ENCODE measurements around the gene CRYZL1.
A peak's percentile ranks its signal among the peaks of the same experiment; 100 is the strongest.

The CRYZL1 gene

DNA sequence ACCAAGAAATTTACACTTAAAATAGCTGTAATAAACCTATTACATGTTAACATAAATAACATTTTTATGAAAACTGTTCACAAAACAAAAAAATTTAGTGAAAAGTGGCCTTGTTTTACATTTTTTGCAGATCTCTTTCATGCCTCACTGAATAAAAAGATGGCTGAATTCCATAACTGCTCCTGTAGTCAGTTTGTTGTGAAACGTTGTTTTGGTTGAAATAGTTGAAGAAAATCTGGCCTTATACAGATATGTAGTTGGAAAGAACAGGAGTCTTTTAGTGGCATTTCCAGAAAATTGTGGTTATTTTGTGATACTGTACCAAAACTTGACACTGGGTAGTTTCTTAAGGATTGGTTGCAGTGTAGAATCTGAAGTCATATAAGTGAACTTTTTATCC is 18.9 kb upstream of the CRYZL1 start:
- H3K4me3 ChIP-seq (ENCODE audit: low read length), result no peak overlapping the region
- peaks cover 12% of the 10 kb centered on the region for H3K4me1 ChIP-seq (ENCODE audit: control insufficient read depth, insufficient read depth, low read length)
- H3K4me2 ChIP-seq (ENCODE audit: low read length), result no peak overlapping the region
- no peak overlapping the region for H3K9ac ChIP-seq (ENCODE audit: low read depth, low read length)
- H3K9me3 ChIP-seq (replicated peaks; ENCODE audit: low read length), result peaks cover 7% of the 10 kb centered on the region
- no peaks in the 10 kb centered on the region for H3K36me3 ChIP-seq (ENCODE audit: insufficient read depth, low read length)
- no peaks in the 10 kb centered on the region for H3K27me3 ChIP-seq (ENCODE audit: control insufficient read depth, insufficient read depth, low read length)

DNA sequence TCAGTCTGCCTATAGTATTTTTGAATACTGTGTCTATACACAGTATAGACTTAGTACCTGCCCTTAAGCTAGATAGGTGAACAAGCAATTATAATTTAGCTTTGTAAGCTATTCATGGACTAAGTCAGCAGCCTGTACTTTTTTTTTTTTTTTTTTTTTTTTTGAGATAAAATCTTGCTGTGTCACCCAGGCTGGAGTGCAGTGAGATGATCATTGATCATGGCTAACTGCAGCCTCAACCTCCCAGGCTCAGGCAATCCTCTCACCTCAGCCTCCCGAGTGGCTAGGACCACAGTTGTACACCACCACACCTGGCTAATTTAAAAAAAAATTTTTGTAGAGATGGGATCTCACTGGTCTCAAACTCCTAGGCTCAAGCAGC is 18.0 kb upstream of the CRYZL1 start:
- peaks cover 7% of the 10 kb centered on the region for H3K9me3 ChIP-seq (replicated peaks; ENCODE audit: low read length)
- no peaks in the 10 kb centered on the region for H3K36me3 ChIP-seq (ENCODE audit: insufficient read depth, low read length)
- no peaks in the 10 kb centered on the region for H3K27me3 ChIP-seq (ENCODE audit: control insufficient read depth, insufficient read depth, low read length)
- H3K4me3 ChIP-seq (ENCODE audit: low read length), result no peak overlapping the region
- no peak overlapping the region for H3K9ac ChIP-seq (ENCODE audit: low read depth, low read length)
- no peak overlapping the region for H3K4me2 ChIP-seq (ENCODE audit: low read length)
- peaks cover 20% of the 10 kb centered on the region for H3K4me1 ChIP-seq (ENCODE audit: control insufficient read depth, insufficient read depth, low read length)

DNA sequence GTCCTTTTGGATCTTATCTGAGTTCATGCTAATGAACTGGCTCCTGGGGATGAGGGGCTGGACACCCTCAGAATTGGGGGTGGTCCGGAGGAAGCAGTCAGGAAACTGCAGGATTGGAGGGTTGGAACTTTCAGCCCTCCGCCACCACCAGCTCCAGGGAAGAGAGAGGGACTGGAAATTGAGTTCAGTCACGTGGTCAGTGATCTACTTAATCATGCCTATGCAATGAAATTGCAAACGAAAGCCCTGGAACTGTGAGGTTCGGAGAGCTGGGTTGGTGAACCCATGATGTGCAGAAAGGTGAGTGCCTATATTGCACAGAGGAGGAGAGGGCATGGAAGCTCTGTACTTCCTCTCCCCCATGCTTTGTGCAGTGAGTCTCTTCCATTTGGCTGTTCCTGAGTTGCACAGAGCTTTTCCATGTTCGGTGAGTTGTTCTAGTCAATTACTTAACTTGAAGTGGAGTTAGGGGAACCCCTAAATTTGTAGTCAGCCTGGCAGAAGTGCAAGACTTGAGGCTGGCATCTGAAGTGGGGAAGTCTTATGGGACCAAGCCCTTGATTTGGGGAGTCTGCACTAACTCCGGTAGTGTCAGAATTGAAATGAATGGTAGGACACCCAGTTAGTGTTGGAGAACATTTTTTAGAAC is 17.5 kb upstream of the CRYZL1 start:
- Histone ChIP-seq H3K4me2 (ENCODE audit: low read length) (no peak overlapping the region), H3K4me1 (ENCODE audit: control insufficient read depth, insufficient read depth, low read length) (peaks cover 21% of the 10 kb centered on the region)

DNA sequence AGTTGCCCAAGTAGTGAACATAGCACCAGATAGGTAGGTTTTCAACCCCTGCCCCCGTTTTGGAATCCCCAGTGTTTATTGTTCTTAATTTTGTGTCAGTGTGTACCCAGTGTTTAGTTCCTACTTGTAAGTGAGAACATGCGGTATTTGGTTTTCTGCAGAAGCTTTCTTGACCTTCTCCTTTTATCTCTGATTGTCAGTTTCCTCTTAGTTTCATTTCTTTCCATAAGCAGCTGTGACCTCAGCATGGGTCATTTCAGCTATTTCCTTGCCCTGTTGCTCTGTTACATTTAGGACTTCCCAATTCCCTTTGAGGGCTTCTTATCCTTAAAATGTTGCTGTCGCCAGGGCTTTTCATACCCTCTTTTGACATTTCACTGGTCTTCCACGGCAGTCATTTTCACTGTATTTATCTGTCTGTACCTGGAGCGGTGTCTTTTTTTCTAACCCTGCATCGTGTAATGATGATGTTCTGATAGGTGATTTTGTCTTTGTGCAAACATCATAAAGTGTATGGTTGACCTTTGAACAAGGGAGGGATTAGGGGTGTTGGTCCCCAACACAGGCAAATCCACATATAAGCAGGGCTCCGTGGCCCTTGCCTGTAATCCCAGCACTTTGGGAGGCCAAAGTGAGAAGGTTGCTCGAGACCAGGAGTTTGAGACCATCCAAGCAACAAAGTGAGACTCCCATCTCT is 15.7 kb upstream of the CRYZL1 start:
- H3K4me1 ChIP-seq (ENCODE audit: control insufficient read depth, insufficient read depth, low read length), result peaks cover 21% of the 10 kb centered on the region
- no peak overlapping the region for H3K9ac ChIP-seq (ENCODE audit: low read depth, low read length)
- peaks cover 6% of the 10 kb centered on the region for H3K36me3 ChIP-seq (ENCODE audit: insufficient read depth, low read length)
- H3K4me3 ChIP-seq (ENCODE audit: low read length), result no peak overlapping the region
- no peaks in the 10 kb centered on the region for H3K27me3 ChIP-seq (ENCODE audit: control insufficient read depth, insufficient read depth, low read length)
- peaks cover 7% of the 10 kb centered on the region for H3K9me3 ChIP-seq (replicated peaks; ENCODE audit: low read length)
- H3K4me2 ChIP-seq (ENCODE audit: low read length), result no peak overlapping the region

More for the DNA sequence above, 17.5 kb upstream of the CRYZL1 start:
- Histone ChIP-seq H3K9ac (ENCODE audit: low read depth, low read length) (no peak overlapping the region), H3K36me3 (ENCODE audit: insufficient read depth, low read length) (peaks cover 5% of the 10 kb centered on the region), H3K27me3 (ENCODE audit: control insufficient read depth, insufficient read depth, low read length) (no peaks in the 10 kb centered on the region), H3K4me3 (ENCODE audit: low read length) (no peak overlapping the region), H3K9me3 (replicated peaks; ENCODE audit: low read length) (peaks cover 7% of the 10 kb centered on the region)

DNA sequence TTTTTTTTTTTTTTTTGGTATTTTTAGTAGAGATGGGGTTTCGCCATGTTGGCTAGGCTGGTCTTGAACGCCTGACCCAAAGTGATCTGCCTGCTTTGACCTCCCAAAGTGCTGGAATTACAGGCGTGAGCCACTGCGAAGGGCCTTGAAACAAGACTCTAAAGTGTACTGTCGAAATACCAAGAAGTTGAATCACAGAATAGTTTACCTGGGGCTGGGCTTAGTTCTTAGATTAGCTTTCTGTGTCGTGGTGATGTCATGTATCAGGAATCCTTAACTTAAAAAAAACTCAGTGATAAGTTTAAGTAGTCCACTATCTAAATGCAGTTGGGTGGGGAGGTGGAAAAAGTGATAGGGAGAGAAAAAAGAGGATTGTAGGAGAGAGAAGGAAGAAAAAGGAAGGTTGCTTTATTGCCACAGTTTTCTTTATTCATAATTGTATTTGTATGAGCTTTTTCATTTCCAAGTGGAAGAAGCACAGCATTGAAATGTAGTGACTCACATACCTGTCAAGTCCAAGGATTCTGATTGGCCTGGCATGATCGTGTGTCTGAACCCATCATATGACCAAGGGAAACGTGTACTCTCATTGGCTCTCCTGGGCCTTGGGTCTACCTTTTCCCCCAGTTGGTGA is 14.2 kb upstream of the CRYZL1 start:
- peaks cover 5% of the 10 kb centered on the region for H3K9me3 ChIP-seq (replicated peaks; ENCODE audit: low read length)
- peaks cover 6% of the 10 kb centered on the region for H3K36me3 ChIP-seq (ENCODE audit: insufficient read depth, low read length)
- peaks cover 17% of the 10 kb centered on the region for H3K4me1 ChIP-seq (ENCODE audit: control insufficient read depth, insufficient read depth, low read length)
- no peaks in the 10 kb centered on the region for H3K27me3 ChIP-seq (ENCODE audit: control insufficient read depth, insufficient read depth, low read length)
- peak overlapping the region; percentile 19 for H3K4me2 ChIP-seq (ENCODE audit: low read length)
- no peak overlapping the region for H3K9ac ChIP-seq (ENCODE audit: low read depth, low read length)
- H3K4me3 ChIP-seq (ENCODE audit: low read length), result no peak overlapping the region

DNA sequence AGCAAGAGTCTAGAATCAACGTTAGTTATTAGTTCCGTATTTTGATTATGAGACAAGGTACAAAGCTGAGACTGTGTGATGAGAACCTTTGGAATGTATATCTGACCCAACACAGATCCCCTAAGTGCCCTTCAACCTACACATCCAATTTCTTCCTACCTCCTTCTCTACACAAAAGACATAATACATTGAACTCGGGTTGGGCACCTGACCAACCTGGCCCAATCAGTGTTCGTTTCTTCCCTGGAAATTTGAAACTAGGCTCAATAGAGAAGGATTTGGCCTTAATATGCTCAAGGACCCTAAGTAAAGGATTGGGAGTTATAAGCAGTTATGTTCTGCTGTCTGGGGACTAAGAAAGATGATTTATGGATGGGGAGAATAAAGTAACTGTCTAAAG is 12.9 kb upstream of the CRYZL1 start:
- Histone ChIP-seq H3K4me3 (ENCODE audit: low read length) (no peak overlapping the region), H3K27me3 (ENCODE audit: control insufficient read depth, insufficient read depth, low read length) (no peaks in the 10 kb centered on the region), H3K4me2 (ENCODE audit: low read length) (no peak overlapping the region), H3K9ac (ENCODE audit: low read depth, low read length) (no peak overlapping the region), H3K36me3 (ENCODE audit: insufficient read depth, low read length) (peaks cover 6% of the 10 kb centered on the region), H3K4me1 (ENCODE audit: control insufficient read depth, insufficient read depth, low read length) (peaks cover 22% of the 10 kb centered on the region), H3K9me3 (replicated peaks; ENCODE audit: low read length) (no peaks in the 10 kb centered on the region)

DNA sequence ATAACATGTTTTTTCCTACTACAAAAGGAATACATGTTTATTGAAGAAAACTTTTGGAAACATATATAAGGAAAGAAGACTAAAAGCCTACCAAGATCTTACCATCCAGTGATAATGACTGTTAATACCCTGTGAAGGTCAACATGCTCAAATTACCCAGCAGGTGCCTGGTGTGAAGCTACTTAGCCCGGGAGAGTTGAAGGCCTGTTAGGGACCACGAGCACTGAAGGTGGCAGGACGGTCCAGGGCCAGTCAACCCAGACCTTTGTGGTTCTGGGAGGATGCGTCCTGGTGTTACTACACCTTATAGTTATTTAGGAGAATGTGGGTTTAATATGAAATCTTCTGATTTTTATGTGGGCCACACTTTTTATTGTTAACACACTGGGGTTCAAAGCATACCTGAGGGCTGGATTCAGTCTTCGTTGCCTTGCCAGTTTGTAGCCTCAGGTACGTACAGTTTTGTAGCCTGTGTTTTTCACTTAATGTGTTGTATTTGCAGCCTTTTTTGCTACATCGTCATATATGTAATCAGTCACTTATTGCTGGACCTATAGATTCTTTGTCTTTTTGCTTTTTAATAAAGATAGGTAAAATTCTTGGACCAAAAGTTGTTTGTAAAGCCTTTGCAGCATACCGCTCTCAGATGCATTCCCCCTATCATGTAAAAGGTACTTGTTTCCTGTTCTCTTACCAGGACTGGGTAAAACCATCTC is 10.6 kb upstream of the CRYZL1 start:
- peaks cover 6% of the 10 kb centered on the region for H3K36me3 ChIP-seq (ENCODE audit: insufficient read depth, low read length)

DNA sequence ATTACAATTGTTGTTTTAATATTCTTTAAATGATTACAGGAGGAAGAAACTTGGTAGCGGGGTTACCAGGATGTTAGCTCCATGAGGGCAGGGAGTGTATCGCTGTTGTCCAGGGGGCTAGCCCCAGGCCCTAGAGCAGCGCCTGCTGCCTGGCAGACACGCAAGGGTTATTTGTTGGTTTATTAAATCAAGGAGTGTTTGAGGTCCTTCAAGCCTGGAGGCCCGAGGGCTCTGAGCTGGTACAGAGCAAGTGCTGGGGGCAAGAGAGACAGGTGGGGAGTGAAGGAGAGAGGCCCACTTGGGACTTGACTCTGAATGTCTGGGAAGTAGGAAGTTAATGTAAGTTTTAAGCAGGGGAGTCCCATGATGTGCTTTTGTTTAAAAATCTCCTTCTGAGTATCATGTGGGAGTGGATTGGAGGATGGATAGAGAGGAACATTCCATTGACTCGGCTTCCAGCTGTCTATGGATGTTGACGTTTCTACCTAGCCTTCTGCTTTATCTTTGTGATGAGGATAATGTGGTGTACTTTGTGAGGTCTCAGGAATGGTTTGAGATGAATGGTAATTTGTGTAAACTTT is 9.5 kb upstream of the CRYZL1 start:
- Histone ChIP-seq H3K4me3 (ENCODE audit: low read length) (no peak overlapping the region), H3K36me3 (ENCODE audit: insufficient read depth, low read length) (peaks cover 6% of the 10 kb centered on the region), H3K27me3 (ENCODE audit: control insufficient read depth, insufficient read depth, low read length) (no peaks in the 10 kb centered on the region)

More for the DNA sequence above, 10.6 kb upstream of the CRYZL1 start:
- Histone ChIP-seq H3K27me3 (ENCODE audit: control insufficient read depth, insufficient read depth, low read length) (no peaks in the 10 kb centered on the region), H3K4me3 (ENCODE audit: low read length) (no peak overlapping the region), H3K9me3 (replicated peaks; ENCODE audit: low read length) (no peaks in the 10 kb centered on the region), H3K9ac (ENCODE audit: low read depth, low read length) (no peak overlapping the region), H3K4me1 (ENCODE audit: control insufficient read depth, insufficient read depth, low read length) (peaks cover 22% of the 10 kb centered on the region), H3K4me2 (ENCODE audit: low read length) (no peak overlapping the region)

DNA sequence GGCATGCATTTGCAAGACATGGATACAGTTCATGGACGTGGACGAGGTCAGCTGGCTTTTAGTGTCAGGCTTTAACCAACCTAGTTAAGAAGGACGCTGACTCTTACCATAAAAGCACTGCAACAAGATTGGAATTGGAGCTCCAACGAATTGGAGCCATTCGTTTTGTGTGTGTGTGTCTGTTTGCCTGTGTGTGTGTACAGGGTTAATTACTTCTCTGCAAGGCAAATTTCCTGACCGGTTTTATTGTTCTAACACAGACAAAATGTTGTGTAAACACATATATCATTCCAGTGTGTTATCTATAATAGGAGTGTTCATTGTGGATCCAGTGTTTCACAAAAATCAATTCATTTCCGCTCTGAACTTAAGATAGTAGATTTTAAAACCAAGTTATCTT is 8.7 kb upstream of the CRYZL1 start:
- H3K9me3 ChIP-seq (replicated peaks; ENCODE audit: low read length), result no peaks in the 10 kb centered on the region
- peaks cover 6% of the 10 kb centered on the region for H3K36me3 ChIP-seq (ENCODE audit: insufficient read depth, low read length)

More for the DNA sequence above, 9.5 kb upstream of the CRYZL1 start:
- no peak overlapping the region for H3K9ac ChIP-seq (ENCODE audit: low read depth, low read length)
- H3K4me1 ChIP-seq (ENCODE audit: control insufficient read depth, insufficient read depth, low read length), result peaks cover 21% of the 10 kb centered on the region
- no peaks in the 10 kb centered on the region for H3K9me3 ChIP-seq (replicated peaks; ENCODE audit: low read length)
- no peak overlapping the region for H3K4me2 ChIP-seq (ENCODE audit: low read length)

DNA sequence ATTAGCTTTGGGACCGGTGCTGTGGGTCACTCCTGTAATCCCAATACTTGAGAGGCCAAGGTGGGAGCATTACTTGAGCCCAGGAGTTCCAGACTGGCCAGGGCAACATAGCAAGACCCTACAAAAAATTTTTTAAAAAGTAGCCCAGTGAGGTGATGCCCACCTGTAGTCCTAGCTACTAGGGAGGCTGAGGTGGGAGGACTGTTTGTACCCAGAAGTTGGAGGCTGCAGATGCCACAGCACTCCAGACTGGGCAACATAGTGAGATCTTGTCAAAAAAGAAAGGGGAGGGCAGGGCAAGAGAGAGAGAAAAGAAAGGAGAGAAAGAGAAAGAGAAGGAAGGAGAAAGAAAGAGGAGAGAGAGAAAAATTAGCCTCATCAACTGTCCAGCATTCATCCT is 7.0 kb upstream of the CRYZL1 start:
- Histone ChIP-seq H3K9me3 (replicated peaks; ENCODE audit: low read length) (no peaks in the 10 kb centered on the region), H3K4me1 (ENCODE audit: control insufficient read depth, insufficient read depth, low read length) (peaks cover 14% of the 10 kb centered on the region), H3K4me2 (ENCODE audit: low read length) (no peak overlapping the region), H3K36me3 (ENCODE audit: insufficient read depth, low read length) (no peaks in the 10 kb centered on the region), H3K9ac (ENCODE audit: low read depth, low read length) (no peak overlapping the region), H3K4me3 (ENCODE audit: low read length) (no peak overlapping the region), H3K27me3 (ENCODE audit: control insufficient read depth, insufficient read depth, low read length) (no peaks in the 10 kb centered on the region)

More for the DNA sequence above, 8.7 kb upstream of the CRYZL1 start:
- Histone ChIP-seq H3K4me1 (ENCODE audit: control insufficient read depth, insufficient read depth, low read length) (peaks cover 13% of the 10 kb centered on the region), H3K27me3 (ENCODE audit: control insufficient read depth, insufficient read depth, low read length) (no peaks in the 10 kb centered on the region), H3K4me2 (ENCODE audit: low read length) (no peak overlapping the region), H3K9ac (ENCODE audit: low read depth, low read length) (no peak overlapping the region), H3K4me3 (ENCODE audit: low read length) (no peak overlapping the region)

DNA sequence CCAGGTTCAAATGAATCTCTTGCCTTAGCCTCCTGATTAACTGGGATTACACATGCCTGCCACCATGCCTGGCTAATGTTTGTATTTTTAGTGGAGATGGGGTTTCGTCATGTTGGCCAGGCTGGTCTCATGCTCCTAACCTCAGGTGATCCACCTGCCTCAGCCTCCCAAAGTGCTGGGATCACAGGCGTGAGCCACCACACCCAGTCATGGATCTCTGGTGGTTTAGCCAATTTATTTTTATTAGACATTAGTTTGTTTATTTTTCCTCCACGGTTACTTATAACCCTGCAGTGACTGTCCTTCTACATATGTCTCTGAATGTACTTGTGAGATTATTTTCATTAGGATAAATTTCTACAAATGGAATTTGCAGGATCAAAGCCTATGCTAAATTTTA is 6.0 kb upstream of the CRYZL1 start:
- Histone ChIP-seq H3K27me3 (ENCODE audit: control insufficient read depth, insufficient read depth, low read length) (no peaks in the 10 kb centered on the region), H3K9ac (ENCODE audit: low read depth, low read length) (no peak overlapping the region), H3K36me3 (ENCODE audit: insufficient read depth, low read length) (no peaks in the 10 kb centered on the region), H3K4me2 (ENCODE audit: low read length) (no peak overlapping the region), H3K4me1 (ENCODE audit: control insufficient read depth, insufficient read depth, low read length) (peaks cover 14% of the 10 kb centered on the region), H3K4me3 (ENCODE audit: low read length) (no peak overlapping the region), H3K9me3 (replicated peaks; ENCODE audit: low read length) (no peaks in the 10 kb centered on the region)

Data from skeletal muscle satellite cell (primary cell).